Activated CD8-positive, alpha-beta memory T cell treated with anti-CD3 and anti-CD28 coated beads, Interleukin-2, amount 50 U/mL, for 1 hour (primary cell): ENCODE data around the gene ZNRD2.
"Not testable (repeated sequence)": the region's sequence is repeated elsewhere in the genome, so short reads cannot be mapped to it uniquely, and the experiment has no call there.

Experiments used
- DNase-seq: peaks from one replicate; pipeline ENCODE4 v3.0.0-alpha.2; 2020; ENCODE audit errors: extremely low read depth

The ZNRD2 gene

GRCh38 chr11:65569973-65570918 is at the start of gene ZNRD2:
TSS of gene ZNRD2 (plus strand) at chr11:65570477. CDS start at chr11:65570492, 15 bp downstream.
- peak; percentile 89 for DNase-seq

GRCh38 chr11:65521777-65522521 is 48.3 kb upstream of the ZNRD2 start:
- DNase-seq = not testable (repeated sequence)

- not testable (repeated sequence) for DNase-seq
Observed at GRCh38 chr11:65522718-65523630, 47.3 kb upstream of the ZNRD2 start.

- DNase-seq = not testable (repeated sequence)
Observed at GRCh38 chr11:65523631-65523968, 46.7 kb upstream of the ZNRD2 start.

- no peak for DNase-seq
Observed at GRCh38 chr11:65524014-65524740, 46.1 kb upstream of the ZNRD2 start.

GRCh38 chr11:65524741-65525545 is 45.3 kb upstream of the ZNRD2 start, which contains the start of gene SCYL1:
TSS of gene SCYL1 (plus strand) at chr11:65525083. CDS start at chr11:65525154, 71 bp downstream.
- DNase-seq = peak; percentile 73

- no peak for DNase-seq
Observed at GRCh38 chr11:65525546-65526480, 44.5 kb upstream of the ZNRD2 start.

DNA sequence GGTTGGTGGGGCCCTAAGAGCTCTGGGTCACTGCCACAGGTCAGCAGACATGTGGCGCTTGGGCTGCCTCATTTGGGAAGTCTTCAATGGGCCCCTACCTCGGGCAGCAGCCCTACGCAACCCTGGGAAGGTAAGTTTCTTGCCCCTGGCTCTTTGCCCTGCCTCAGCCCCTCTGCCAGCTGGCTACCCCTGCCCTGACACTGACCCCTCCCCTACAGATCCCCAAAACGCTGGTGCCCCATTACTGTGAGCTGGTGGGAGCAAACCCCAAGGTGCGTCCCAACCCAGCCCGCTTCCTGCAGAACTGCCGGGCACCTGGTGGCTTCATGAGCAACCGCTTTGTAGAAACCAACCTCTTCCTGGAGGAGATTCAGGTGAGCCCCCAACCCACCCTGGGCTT is 43.5 kb upstream of the ZNRD2 start:
- no peak for DNase-seq

- DNase-seq = no peak
Observed at GRCh38 chr11:65528819-65529350, 41.4 kb upstream of the ZNRD2 start.

DNA sequence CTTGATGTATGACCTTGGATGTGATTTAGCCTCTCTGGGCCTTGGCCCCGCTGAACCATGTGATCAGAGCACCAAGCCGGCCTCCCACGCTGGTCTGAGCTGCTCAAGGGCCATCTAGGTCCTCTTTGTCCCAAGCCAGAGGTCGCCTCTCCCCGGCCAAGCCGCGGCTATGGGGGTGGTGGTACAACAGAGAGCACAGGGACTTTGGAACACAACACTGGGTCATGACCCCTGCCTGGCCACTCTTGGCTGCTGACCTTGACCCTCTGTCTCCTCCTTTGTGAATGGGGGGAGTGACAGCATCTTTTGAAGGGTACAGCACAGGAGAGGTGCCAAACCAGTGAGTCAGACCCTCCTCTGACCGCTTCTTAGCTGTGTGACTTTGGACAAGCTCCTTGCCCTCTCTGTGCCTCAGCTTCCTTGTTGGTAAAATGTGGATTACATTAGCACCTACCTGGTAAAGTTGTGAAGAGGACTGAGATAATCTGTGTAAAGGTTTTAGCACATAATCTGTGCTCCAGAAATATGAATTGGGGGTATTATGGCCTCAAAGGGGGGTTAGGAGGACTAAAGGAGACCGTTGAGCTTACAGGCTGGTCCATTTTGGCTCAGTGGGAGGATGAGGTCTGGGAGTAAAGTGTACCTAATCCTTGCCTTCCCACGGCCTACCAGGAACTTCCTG is 40.7 kb upstream of the ZNRD2 start:
- DNase-seq = no peak

DNA sequence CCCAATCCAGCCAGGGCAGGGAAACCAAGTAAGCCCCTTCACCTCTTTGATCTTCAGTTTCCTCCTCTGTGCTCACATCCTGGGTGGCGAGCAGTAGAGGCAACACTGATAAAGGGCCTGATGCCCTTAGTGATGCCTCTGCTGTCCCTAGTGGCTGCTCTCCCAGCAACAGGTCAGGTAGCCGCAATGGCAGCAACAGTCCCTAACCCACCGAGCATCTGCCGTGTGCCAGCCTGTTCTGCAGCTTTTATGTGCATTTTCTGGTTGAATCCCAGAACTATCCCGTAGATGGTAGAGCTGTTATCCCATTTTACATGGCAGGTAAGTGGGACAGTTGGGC is 40.1 kb upstream of the ZNRD2 start:
- no peak for DNase-seq

GRCh38 chr11:65532388-65533064 is 37.8 kb upstream of the ZNRD2 start:
- no peak for DNase-seq

- no peak for DNase-seq
Observed at GRCh38 chr11:65535102-65535501, 35.2 kb upstream of the ZNRD2 start.

DNA sequence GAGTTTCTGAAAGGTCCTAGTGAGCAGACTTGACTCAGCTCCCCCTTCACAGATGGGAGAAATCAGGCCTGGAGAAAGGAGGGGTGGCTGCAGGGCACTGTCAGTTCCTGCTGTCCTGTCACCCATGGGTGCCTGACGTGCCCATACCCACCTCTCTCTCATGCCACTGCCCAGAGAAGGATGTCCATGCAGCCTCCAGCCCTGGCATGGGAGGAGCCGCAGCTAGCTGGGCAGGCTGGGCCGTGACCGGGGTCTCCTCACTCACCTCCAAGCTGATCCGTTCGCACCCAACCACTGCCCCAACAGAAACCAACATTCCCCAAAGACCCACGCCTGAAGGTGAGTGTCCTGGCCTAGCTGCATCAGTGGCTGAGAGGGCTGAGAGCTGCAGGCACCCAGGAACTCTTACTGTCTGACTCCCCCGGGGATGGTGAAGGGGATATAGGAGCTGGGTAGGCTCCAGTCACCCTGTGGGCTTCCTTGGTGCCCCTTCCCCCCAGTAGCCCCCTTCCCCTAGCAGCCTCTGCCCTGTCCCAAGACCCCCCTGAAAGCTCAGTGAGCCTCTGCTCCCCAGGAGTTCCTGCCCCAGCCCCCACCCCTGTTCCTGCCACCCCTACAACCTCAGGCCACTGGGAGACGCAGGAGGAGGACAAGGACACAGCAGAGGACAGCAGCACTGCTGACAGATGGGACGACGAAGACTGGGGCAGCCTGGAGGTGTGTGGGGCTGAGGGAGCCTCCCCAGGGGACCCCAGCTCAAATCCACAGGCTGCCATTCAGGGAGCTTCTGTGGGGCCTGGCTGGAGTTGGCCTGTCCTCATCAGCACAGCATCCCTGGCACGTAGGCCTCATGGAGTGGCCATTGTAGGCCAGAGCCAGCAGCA is 33.6 kb upstream of the ZNRD2 start:
- DNase-seq = no peak

DNA sequence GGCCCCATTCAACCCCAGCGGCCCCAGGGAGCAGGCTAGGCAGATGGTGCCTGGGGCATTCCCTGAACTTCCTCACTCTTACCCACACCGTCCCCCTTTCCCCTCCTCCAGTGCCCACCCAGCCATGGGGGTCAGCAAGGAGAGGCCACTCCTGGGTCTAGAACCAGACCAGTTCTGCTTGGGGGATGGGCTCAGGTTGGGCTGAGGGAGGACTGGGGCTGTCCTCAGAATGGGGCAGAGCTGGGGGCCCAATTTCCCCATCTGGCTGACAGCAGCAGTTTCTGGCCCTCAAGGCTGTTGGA is 33.0 kb upstream of the ZNRD2 start:
- DNase-seq = no peak

DNA sequence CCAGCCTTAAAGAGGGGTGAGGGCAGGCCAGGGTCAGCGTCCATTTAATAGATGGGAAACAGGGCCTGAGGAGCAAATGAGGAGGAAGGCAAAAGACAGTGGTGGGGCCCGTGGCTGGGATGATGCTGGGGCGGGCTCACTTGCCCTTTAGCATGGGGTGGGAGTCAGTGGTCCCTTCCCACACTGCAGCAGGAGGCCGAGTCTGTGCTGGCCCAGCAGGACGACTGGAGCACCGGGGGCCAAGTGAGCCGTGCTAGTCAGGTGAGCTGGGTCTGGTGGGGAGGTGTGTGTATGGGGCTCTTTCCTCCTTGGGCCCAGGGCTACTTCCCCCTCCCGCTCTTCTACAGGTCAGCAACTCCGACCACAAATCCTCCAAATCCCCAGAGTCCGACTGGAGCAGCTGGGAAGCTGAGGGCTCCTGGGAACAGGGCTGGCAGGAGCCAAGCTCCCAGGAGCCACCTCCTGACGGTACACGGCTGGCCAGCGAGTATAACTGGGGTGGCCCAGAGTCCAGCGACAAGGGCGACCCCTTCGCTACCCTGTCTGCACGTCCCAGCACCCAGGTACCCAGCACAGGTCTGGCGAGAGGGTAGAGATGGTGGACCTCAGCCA is 32.6 kb upstream of the ZNRD2 start:
- DNase-seq = no peak
